Activated CD8-positive, alpha-beta memory T cell treated with anti-CD3 and anti-CD28 coated beads, Interleukin-2, amount 10 ng/mL, durations not matched to agents 7 days and 5 days (primary cell): ENCODE data around the gene PHF20. TPM values are rescaled to one million over a fixed set of nuclear protein-coding genes. Genes with fewer than 3 reads are reported as not detected.

Experiments
- ATAC-seq: fragments of 150-1000 bp; cut with Tn5 transposase; one replicate; pipeline ENCODE4 v1.10.0; 2021; ENCODE audit warnings: moderate library complexity
- CTCF ChIA-PET: fragments of 350-600 bp; sonication (Branson Sonifier 250); formaldehyde crosslinking; loops from one replicate; lab custom pipeline; 2021; ENCODE audit warnings: antibody characterized with exemption; lab: Charles Lee
- DNase-seq: peaks from one replicate; pipeline ENCODE4 v3.0.0-alpha.2; 2020
- H3K27ac Mint-ChIP-seq: one replicate; pipeline ENCODE4 v1.8.0; 2021; ENCODE audit warnings: mild to moderate bottlenecking, mixed read lengths
- H3K27me3 Mint-ChIP-seq: one replicate; pipeline ENCODE4 v1.8.0; 2021; ENCODE audit warnings: mixed read lengths
- H3K36me3 Mint-ChIP-seq: one replicate; pipeline ENCODE4 v1.8.0; 2021; ENCODE audit warnings: mild to moderate bottlenecking, mixed read lengths
- H3K4me1 Mint-ChIP-seq: one replicate; pipeline ENCODE4 v1.8.0; 2021; ENCODE audit warnings: mixed read lengths
- H3K4me3 Mint-ChIP-seq: one replicate; pipeline ENCODE4 v1.8.0; 2021; ENCODE audit warnings: mild to moderate bottlenecking, moderate library complexity, mixed read lengths
- H3K9me3 Mint-ChIP-seq: one replicate; pipeline ENCODE4 v1.8.0; 2022; ENCODE audit warnings: low read depth, mixed read lengths
- total RNA-seq, 2 experiments: library from RNA; stranded (reverse); gene quantifications; one replicate each; pipeline ENCODE4 v1.2.3, GENCODE V29; 2021

The PHF20 gene
- total RNA-seq, 2 experiments from 2014 or later = 50.8 to 52.4 TPM

DNA sequence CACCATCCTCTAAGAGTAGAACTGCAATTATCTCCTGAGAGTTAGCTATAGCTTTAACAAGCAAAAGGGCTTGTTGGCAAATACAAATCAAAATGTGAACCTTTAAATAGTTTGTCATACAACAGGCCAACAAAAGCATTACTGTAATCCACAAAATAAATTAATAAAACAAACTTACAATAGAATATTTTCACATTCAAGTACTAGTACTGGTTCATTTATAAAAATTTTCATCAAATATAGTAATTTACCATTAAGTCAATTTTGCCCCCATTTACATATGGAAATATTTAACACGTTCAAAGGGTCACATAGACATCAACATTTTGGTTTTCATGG, 39.2 kb upstream of the PHF20 start:
- Mint-ChIP-seq H3K36me3 (peaks cover 61% of the 10 kb centered on the region), H3K27me3 (no peaks in the 10 kb centered on the region), H3K4me1 (peaks cover 59% of the 10 kb centered on the region), H3K4me3 (peak overlapping the region; percentile 15), H3K27ac (no peak overlapping the region), H3K9me3 (no peaks in the 10 kb centered on the region)
- CTCF ChIA-PET = no interaction called here
- ATAC-seq (no peak), DNase-seq (no peak)

DNA sequence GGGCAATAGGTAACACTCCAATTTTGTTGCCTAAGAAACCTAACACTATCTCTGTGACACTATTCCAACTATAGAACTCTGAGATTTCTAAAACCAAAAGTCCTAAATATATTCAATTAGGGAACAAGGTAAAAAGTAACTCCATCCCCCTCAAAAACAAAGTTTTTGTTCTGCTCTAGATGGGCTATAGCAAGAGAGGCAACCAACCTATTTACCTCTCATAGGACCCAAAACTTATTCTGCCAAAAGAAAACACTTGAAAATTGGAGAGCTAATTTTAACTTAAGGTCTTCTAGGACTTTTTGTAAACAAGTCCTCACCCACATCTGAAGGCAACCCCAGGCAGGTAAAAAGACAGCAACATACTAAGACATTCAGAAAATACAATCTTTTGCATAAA, 37.4 kb upstream of the PHF20 start:
- Mint-ChIP-seq H3K27ac (peak overlapping the region; percentile 36), H3K27me3 (no peaks in the 10 kb centered on the region), H3K4me3 (no peak overlapping the region), H3K9me3 (no peaks in the 10 kb centered on the region), H3K36me3 (peaks cover 65% of the 10 kb centered on the region), H3K4me1 (peaks cover 71% of the 10 kb centered on the region)
- CTCF ChIA-PET = interaction anchor here (1.6 kb wide), 2 partner anchors 9 to 29 kb away, joined by 3 to 8 read pairs; no protein-coding TSS in a partner anchor
- ATAC-seq = no peak
- DNase-seq = no peak

DNA sequence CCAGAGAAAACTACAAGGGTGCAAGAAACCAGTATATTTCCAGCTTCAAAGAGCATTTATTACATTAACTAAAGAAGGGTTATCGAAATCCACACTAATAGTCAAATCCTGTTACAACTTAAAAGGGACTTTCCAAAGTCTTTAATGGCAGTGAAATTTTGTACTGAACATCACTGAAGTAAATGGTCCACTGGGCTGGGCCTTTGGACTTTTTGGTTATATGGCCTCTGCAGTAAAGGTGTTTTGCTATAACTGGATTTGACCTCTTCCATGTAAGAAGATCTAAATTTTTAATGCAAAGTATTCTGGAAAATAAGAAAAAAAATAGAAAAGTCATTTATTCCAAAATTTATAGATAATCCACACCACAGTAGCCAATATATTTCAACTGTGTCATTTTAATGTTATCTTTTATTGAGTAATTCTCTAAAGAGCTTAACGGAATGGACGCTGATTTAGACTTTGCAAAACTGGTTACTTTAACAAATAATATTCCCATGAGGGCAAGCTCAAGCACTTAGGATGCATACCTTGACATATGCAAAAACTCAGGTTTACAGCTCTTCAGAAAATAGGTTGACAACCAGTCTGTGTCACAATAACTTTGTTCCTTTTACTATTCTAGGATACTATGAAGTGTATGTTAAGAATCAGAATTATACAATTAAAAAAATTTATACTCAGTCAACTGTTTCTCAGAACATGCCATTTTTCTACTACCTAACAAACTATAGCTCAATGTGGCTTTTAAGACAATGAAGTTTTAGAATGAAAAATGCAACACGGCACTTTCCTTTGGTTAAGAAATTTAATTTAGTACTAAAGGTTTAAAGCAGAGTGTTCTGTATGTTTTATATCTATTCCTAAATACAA, 36.8 kb upstream of the PHF20 start:
- no peak overlapping the region for H3K4me3 Mint-ChIP-seq
- H3K9me3 Mint-ChIP-seq = no peaks in the 10 kb centered on the region
- DNase-seq = no peak
- CTCF ChIA-PET = interaction anchor here (1.0 to 2.3 kb wide), 5 partner anchors 8 to 149 kb away, joined by 3 to 8 read pairs (median 3); partner anchors contain the start of genes NFS1 and ROMO1
- peaks cover 71% of the 10 kb centered on the region for H3K4me1 Mint-ChIP-seq
- no peaks in the 10 kb centered on the region for H3K27me3 Mint-ChIP-seq
- peaks cover 64% of the 10 kb centered on the region for H3K36me3 Mint-ChIP-seq
- H3K27ac Mint-ChIP-seq = no peak overlapping the region
- ATAC-seq = no peak

DNA sequence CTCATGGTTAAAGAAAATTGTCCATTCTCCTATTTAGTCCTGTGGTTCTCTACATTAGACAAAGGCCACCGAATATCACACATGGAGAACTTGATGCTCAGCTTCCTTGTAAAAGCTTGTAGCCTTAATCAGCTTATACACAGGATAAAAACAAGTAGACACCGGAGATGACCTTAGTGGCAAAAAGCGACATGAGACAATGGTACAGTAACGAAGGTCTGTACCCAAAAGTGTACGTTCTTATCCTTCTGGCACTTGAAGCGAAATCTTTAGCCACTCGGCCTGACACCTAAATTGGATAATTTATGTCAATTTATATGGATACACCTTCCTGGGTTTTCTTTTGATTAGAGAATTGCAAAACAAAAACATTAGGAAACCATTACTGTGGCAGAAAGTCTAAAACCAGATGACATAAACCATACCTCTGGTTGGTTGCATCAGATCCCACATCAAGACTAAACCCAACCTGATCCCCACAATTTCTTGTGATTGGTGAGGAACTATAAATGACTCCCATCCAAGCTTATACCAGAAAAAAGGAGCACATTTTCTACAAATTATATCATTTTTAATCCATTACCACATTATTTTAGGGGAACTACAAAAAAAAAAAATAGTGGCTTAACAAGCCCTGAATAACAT, 35.9 kb upstream of the PHF20 start:
- ATAC-seq (no peak), DNase-seq (no peak)
- no peaks in the 10 kb centered on the region for H3K27me3 Mint-ChIP-seq
- peaks cover 68% of the 10 kb centered on the region for H3K36me3 Mint-ChIP-seq
- CTCF ChIA-PET = interaction anchor here (0.7 to 2.3 kb wide), 5 partner anchors 37 to 149 kb away, joined by 3 to 6 read pairs (median 3); partner anchors contain the start of genes NFS1 and ROMO1
- H3K4me1 Mint-ChIP-seq = peaks cover 72% of the 10 kb centered on the region
- H3K4me3 Mint-ChIP-seq = peak overlapping the region; percentile 27
- H3K9me3 Mint-ChIP-seq = no peaks in the 10 kb centered on the region
- H3K27ac Mint-ChIP-seq = peak overlapping the region; percentile 62

DNA sequence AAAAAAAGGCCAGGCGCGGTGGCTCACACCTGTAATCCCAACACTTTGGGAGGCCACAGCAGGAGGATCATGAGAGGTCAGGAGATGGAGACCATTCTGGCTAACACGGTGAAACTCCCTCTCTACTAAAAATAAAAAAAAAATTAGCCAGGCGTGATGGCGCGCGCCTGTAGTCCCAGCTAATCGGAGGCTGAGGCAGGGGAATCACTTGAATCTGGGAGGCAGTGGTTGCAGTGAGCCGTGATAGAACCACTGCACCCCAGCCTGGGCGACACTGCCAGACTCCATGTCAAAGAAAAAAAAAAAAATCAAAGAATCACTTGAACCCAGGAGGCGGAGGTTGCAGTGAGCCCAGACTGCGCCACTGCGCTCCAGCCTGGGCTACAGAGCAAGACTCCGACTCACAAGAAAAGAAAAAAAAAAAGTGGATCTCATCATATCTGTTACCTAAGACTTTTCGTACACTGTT, 33.9 kb upstream of the PHF20 start:
- CTCF ChIA-PET = interaction anchor here (2.3 kb wide), 1 partner anchor 217 kb away, joined by 9 read pairs; the partner anchor contains the start of gene SCAND1
- Mint-ChIP-seq H3K4me1 (peaks cover 58% of the 10 kb centered on the region), H3K4me3 (peak overlapping the region; percentile 55), H3K36me3 (peaks cover 63% of the 10 kb centered on the region), H3K27ac (peak overlapping the region; percentile 63), H3K9me3 (no peaks in the 10 kb centered on the region), H3K27me3 (no peaks in the 10 kb centered on the region)
- no peak for ATAC-seq
- DNase-seq = no peak

DNA sequence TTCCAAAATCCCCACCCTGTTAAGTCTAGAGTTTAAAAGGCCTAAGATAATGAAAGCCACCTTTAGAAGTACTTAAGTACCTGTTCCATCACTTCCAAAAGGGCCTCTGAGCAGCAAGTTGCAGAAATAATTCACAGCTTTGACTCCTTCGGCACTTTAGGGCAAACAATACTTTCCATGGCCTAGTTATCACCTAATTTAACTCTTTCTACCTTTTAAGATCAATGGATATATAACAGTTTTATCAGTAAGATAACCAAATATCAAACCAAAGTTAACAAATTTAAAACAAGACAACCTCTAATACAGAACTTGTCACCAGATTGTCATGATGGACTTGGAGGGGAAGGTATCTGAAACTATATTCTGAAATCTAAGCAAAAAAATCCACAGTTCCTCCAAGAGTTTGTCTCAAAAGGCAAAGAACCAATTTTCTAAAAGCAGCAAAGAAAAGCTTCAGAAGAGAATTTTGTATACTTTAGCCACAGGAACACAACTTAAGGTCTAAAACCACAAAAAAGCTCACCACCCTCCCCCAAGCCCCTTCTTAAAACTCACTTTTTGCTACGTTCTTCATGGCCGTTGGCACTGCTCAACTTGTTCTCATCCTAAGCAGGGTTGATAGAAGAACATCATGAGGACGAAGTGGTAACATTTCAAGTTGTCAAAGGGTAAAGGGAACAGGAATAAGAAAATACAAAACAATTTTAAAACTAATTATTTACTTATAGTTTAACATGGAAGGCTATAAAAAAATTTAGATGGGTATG, 33.2 kb upstream of the PHF20 start:
- Mint-ChIP-seq H3K27ac (peak overlapping the region; percentile 63), H3K9me3 (no peaks in the 10 kb centered on the region), H3K36me3 (peaks cover 56% of the 10 kb centered on the region), H3K4me1 (peaks cover 56% of the 10 kb centered on the region), H3K27me3 (no peaks in the 10 kb centered on the region), H3K4me3 (peak overlapping the region; percentile 55)
- DNase-seq (peak; percentile 14), ATAC-seq (no peak)
- CTCF ChIA-PET = interaction anchor here (1.2 to 7.0 kb wide), 6 partner anchors 8 to 216 kb away, joined by 3 to 104 read pairs (median 8); partner anchors contain the start of genes NFS1, PHF20, ROMO1 and SCAND1

DNA sequence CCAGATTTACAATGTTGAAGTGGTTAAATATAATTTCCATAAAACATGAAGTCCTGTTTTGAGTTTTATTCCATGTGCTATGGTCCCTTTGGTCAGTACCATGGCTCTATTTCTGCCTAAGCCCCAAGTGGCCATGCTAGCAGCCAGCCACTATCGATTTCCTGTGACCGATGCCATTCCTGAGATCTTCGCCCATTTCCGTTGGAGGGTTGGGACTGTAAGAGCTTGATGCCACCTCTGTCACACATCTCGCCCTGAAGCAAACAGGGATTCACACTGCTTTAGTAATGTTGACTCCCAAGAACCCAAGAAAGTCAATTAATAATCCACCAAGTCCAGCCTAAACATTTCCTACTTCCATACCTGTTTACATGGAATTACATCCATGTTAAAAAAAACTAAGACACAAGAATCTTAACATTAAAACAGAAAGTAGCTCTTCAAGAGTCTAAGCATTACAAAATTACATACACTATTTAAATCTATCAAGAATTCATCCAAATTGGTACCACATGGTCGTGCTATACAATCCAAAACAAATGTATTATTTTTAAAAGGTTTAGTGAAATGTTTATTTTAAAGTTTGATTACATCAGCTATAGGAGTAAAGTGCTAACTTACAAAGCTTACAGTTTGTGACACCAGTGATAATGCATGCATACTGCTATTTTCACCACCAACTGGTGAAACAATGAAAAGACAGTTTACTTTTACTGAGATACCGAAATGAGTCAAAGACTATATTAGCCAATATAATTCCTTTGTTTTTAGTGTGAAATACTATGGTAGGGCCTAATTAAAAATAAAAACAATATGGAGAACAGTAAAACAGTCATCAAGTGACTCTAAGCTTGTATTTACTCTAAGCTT, 32.3 kb upstream of the PHF20 start:
- no peaks in the 10 kb centered on the region for H3K9me3 Mint-ChIP-seq
- peak; percentile 42 for DNase-seq
- H3K27me3 Mint-ChIP-seq = no peaks in the 10 kb centered on the region
- H3K4me1 Mint-ChIP-seq = peaks cover 52% of the 10 kb centered on the region
- peaks cover 47% of the 10 kb centered on the region for H3K36me3 Mint-ChIP-seq
- no peak for ATAC-seq
- peak overlapping the region; percentile 100 for H3K27ac Mint-ChIP-seq
- H3K4me3 Mint-ChIP-seq = peak overlapping the region; percentile 94
- CTCF ChIA-PET = interaction anchor here (0.6 to 7.0 kb wide), 11 partner anchors 9 to 215 kb away, joined by 3 to 104 read pairs (median 3); partner anchors contain the start of genes NFS1, PHF20, ROMO1 and SCAND1

DNA sequence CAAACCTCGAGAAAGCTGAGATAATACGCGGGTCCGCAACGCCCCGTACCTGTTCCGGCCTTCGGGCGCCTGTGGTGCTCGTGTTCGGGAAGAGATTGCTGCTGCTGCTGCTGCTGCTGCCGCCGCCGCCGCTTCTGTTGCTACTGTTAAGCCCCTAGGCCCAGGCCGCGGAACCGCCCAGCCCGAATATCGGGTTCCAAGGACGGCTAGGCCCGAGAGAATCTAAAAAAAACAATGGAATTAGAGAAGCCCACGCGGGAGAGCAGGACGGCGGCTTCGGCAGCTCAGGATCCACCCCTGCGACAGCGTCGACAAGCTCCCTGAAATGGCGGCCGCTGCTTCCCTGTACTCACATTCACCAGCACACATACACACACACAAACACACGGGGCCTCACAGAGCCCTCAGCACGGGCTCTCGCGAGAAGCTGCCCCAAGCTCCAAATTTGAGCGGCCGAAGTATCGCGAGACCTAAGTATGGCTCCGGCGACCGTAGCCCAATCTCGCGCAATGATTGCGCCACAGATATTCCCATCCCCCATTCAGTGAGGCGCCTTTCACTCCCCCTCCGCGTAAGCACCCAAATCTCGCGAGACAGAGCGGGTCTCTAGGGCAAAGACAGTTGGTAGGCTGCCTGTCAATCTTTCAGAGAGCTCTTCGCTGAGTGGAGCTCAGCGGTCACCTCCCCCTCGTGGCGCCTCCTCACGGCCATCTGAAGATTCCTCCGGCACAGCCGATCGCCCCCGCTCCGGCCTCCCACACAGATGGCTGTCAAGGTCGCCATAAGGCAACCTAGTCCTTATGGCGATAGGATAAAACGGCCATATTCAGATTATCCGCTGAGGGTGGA, 29.7 kb upstream of the PHF20 start, which contains the start of gene RBM39:
RBM39 (minus strand) TSS at position 369 of the 849 bp plus-strand sequence. CDS start 1,386 bp downstream, outside the sequence.
- H3K27ac Mint-ChIP-seq = peak within 1 kb of the TSS; percentile 100
- no peaks in the 10 kb centered on the region for H3K27me3 Mint-ChIP-seq
- H3K4me3 Mint-ChIP-seq = peak within 1 kb of the TSS; percentile 94
- no peaks in the 10 kb centered on the region for H3K9me3 Mint-ChIP-seq
- peaks cover 34% of the 10 kb centered on the region for H3K4me1 Mint-ChIP-seq
- CTCF ChIA-PET = interaction anchor here (0.6 to 7.0 kb wide), 17 partner anchors 15 to 287 kb away, joined by 3 to 104 read pairs (median 4); partner anchors contain the start of genes CEP250, NFS1, PHF20 and ROMO1
- DNase-seq = peak; percentile 100
- peaks cover 33% of the 10 kb centered on the region for H3K36me3 Mint-ChIP-seq
- ATAC-seq = peak; percentile 85

DNA sequence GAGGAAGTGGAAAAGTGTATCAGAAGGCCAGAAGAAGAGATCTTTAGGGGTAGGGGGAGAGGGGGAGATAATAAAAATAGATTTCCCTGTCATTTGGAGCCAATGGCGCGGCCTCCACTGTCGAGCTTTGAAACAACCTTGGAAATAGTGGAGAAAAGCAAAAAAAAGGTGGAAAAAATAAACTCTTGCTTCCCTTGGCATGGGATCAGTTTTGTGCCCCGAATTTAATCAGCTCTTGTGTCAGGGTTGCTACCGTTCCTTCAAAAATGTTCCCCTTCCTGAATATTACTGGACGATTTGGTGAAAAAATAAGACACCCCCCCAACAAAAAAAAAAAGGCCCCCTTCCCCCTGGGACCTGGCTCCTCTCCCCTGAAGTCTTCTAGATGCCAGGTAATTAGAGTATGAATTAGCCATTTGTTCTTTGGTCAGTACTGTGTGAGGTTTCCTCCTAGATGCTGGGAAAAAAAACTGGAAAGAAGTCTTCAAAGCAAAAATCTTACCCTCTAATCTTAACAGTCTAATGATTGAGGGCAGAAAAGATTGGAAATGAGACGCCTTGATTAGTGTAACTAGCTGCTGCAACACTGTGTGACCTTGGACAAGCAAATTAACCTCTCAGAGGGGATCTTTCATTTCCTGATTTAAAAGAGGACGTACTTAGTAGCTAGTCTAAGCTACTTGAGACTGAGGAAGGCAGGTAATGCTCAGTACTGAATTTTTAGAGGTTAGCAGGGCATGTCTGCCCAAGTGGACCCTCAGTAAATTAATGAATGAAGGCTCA, 28.9 kb upstream of the PHF20 start:
- peaks cover 31% of the 10 kb centered on the region for H3K4me1 Mint-ChIP-seq
- peak; percentile 41 for DNase-seq
- ATAC-seq = no peak
- H3K4me3 Mint-ChIP-seq = peak overlapping the region; percentile 94
- H3K27ac Mint-ChIP-seq = peak overlapping the region; percentile 100
- peaks cover 32% of the 10 kb centered on the region for H3K36me3 Mint-ChIP-seq
- H3K27me3 Mint-ChIP-seq = no peaks in the 10 kb centered on the region
- H3K9me3 Mint-ChIP-seq = no peaks in the 10 kb centered on the region
- CTCF ChIA-PET = interaction anchor here (0.8 to 7.0 kb wide), 19 partner anchors 8 to 288 kb away, joined by 3 to 104 read pairs (median 4); partner anchors contain the start of genes CEP250, NFS1, PHF20 and ROMO1

DNA sequence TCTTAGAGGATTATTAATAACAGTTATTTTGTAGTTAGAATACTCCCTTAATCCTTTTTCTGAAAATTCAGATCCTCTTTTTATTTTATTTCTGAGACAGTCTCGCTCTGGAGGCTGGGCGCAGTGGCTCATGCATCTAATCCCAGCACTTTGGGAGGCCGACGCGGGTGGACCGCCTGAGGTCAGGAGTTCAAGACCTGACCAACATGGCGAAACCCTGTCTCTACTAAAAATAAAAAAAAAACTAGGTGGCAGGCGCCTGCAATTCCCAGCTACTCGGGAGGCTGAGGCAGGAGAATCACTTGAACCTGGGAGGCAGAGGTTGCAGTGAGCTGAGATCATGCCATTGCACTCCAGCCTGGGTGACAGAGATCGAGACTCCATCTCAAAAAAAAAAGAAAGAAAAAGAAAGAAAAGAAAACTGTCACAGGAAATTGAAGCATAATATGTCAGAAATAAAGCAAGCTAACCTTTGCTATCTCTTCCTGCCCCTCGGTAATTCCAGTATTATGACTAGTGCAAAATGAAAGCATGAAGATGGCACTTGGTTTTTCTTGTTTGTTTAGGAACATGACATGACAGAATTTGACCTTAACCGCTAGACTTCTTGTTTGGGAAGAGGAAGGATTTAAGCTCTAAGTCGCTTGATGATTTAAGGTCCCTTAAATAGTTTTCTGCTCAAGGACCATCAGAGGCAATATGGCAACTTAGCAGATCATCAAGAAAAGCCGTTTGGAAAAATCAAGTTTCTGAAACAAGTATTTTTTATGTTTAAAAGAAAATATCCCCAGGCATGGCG, 27.9 kb upstream of the PHF20 start:
- H3K9me3 Mint-ChIP-seq = no peaks in the 10 kb centered on the region
- peak overlapping the region; percentile 100 for H3K27ac Mint-ChIP-seq
- DNase-seq (peak; percentile 45), ATAC-seq (no peak)
- CTCF ChIA-PET = interaction anchor here (0.9 to 7.0 kb wide), 10 partner anchors 9 to 247 kb away, joined by 3 to 104 read pairs (median 4); partner anchors contain the start of genes PHF20 and SCAND1
- peaks cover 22% of the 10 kb centered on the region for H3K4me1 Mint-ChIP-seq
- H3K27me3 Mint-ChIP-seq = no peaks in the 10 kb centered on the region
- H3K36me3 Mint-ChIP-seq = peaks cover 23% of the 10 kb centered on the region
- H3K4me3 Mint-ChIP-seq = peak overlapping the region; percentile 94
